ENCODE results near the gene ANKRD36. TPM values are rescaled to one million over a fixed set of nuclear protein-coding genes. Genes with fewer than 3 reads are reported as not detected.
"Not testable (repeated sequence)": the region's sequence is repeated elsewhere in the genome, so short reads cannot be mapped to it uniquely, and the experiment has no call there.

Gene ANKRD36
- polyA plus RNA-seq, 3 donors from 2014 or later = 5.2 to 14.7 (median 5.6) TPM

- H3K36me3 Mint-ChIP-seq; H3K27me3 Mint-ChIP-seq (ENCODE audit: low read depth in 3 of 3); H3K4me1 Mint-ChIP-seq; H3K4me3 Mint-ChIP-seq; H3K27ac Mint-ChIP-seq; DNase-seq; H3K9me3 Mint-ChIP-seq: not testable (repeated sequence)
These were observed 180.7 kb downstream of the ANKRD36 start for GRCh38 chr2:97293687-97294086.

Other genes with a start within 250 kb of the ANKRD36 start
- 10 to 100 TPM in 1 of 3 donors, 1 to 10 TPM in 2; 3.1 to 11.5 (median 4.8) TPM for gene SEMA4C, start 243.1 kb upstream of the ANKRD36 start, polyA plus RNA-seq
- 1 to 10 TPM in 1 of 3 donors, under 1 TPM in 2; 0.42 to 1.5 (median 0.99) TPM for gene FAM178B, start 126.6 kb upstream of the ANKRD36 start, polyA plus RNA-seq
- gene FAHD2B, start 18.3 kb upstream of the ANKRD36 start, polyA plus RNA-seq = 10 to 100 TPM; 11.0 to 18.1 (median 13.2) TPM

All from immature natural killer cell (primary cell).